Endothelial cell of umbilical vein (primary cell): ENCODE measurements around the gene LIPH. TPM values are rescaled to one million over a fixed set of nuclear protein-coding genes. Genes with fewer than 3 reads are reported as not detected.

Experiments used
- BruUV-seq: library from RNA; stranded (reverse); fragments of 400-500 nt; replicated peaks from 2 replicates; lab custom pipeline; 2021; lab: Mats Ljungman, UMichigan
- CTCF ChIA-PET: fragments of 300-600, 350-600 bp; sonication (Branson Sonifier 250); formaldehyde crosslinking; loops from one replicate; lab custom pipeline; 2021; ENCODE audit warnings: antibody characterized with exemption, inconsistent platforms; lab: Charles Lee
- POLR2A ChIA-PET: fragments of 300-600, 350-600 bp; sonication (Branson Sonifier 250); formaldehyde crosslinking; loops from one replicate; lab custom pipeline; 2021; ENCODE audit warnings: antibody characterized with exemption, inconsistent platforms; lab: Charles Lee
- DNase-seq: peaks from one replicate; pipeline ENCODE4 v3.0.0-alpha.2; 2011; ENCODE audit warnings: low read depth, low spot score
- FAIRE-seq: peaks from 2 replicates; lab custom pipeline; 2011; peaks lifted over from hg19 to GRCh38; lab: Jason Lieb, UNC
- H2AFZ ChIP-seq: 2 replicates; pipeline ENCODE4 v1.6.0; 2012; ENCODE audit warnings: low read depth, low read length, control low read depth, inconsistent platforms
- H3K27ac ChIP-seq: 2 replicates; pipeline ENCODE4 v1.5.1; 2011; ENCODE audit warnings: low read depth, mild to moderate bottlenecking, control low read depth, low read length, moderate library complexity; ENCODE audit not compliant: insufficient read depth
- H3K27me3 ChIP-seq, 2 experiments: 2 replicates each; pipeline versions ENCODE4 v1.6.0 to v1.6.1; 2011; ENCODE audit warnings: low read length in 2 of 2, mixed read lengths in 1 of 2; ENCODE audit not compliant: control insufficient read depth in 2 of 2, insufficient read depth in 2 of 2
- H3K36me3 ChIP-seq, 2 experiments: 2 replicates in 1 of 2; 3 replicates in 1 of 2; pipeline ENCODE4 v1.5.1; 2011; ENCODE audit warnings: low read length in 2 of 2, mild to moderate bottlenecking in 1 of 2, moderate library complexity in 1 of 2; ENCODE audit not compliant: control insufficient read depth in 2 of 2, insufficient read depth in 2 of 2; ENCODE audit errors: extremely low read depth in 1 of 2
- H3K4me1 ChIP-seq: 3 replicates; pipeline ENCODE4 v1.5.1; 2011; ENCODE audit warnings: mild to moderate bottlenecking, low read length; ENCODE audit not compliant: control insufficient read depth, insufficient read depth; ENCODE audit errors: extremely low read depth
- H3K4me2 ChIP-seq: 2 replicates; pipeline ENCODE4 v1.6.1; 2011; ENCODE audit warnings: low read length, control low read depth, mixed read lengths; ENCODE audit not compliant: insufficient read depth
- H3K4me3 ChIP-seq, 3 experiments: fragments of 200-600 bp in 1 of 3; sonication (generic), shearing (Covaris generic) in 1 of 3; replicated peaks in 1 of 3; 2 replicates each; pipeline ENCODE4 v1.5.1; 2011 to 2016; ENCODE audit warnings: control low read depth in 3 of 3, low read length in 3 of 3, mild to moderate bottlenecking in 2 of 3, inconsistent platforms in 1 of 3, low read depth in 1 of 3, moderate library complexity in 1 of 3; ENCODE audit not compliant: insufficient read depth in 1 of 3
- H3K79me2 ChIP-seq: 2 replicates; pipeline ENCODE4 v1.6.0; 2012; ENCODE audit warnings: low read length, inconsistent platforms; ENCODE audit not compliant: control insufficient read depth, insufficient read depth
- H3K9ac ChIP-seq: replicated peaks from 2 replicates; pipeline ENCODE3; 2011; ENCODE audit warnings: low read length, control low read depth; ENCODE audit not compliant: insufficient read depth; ENCODE audit errors: extremely low read depth
- H3K9me1 ChIP-seq: replicated peaks from 3 replicates; pipeline ENCODE4 v1.6.0; 2011; ENCODE audit warnings: mild to moderate bottlenecking, low read length; ENCODE audit not compliant: control insufficient read depth, insufficient read depth; ENCODE audit errors: extremely low read depth
- H3K9me3 ChIP-seq: replicated peaks from 2 replicates; pipeline ENCODE4 v1.5.1; 2012; ENCODE audit warnings: low read length, inconsistent platforms; ENCODE audit not compliant: control insufficient read depth, insufficient read depth
- H4K20me1 ChIP-seq: replicated peaks from 2 replicates; pipeline ENCODE3; 2011; ENCODE audit warnings: mild to moderate bottlenecking, low read length; ENCODE audit not compliant: control insufficient read depth, insufficient read depth; ENCODE audit errors: extremely low read depth
- EZH2 ChIP-seq: IDR thresholded peaks from 2 replicates; pipeline ENCODE4 v1.6.1; 2012; ENCODE audit warnings: borderline replicate concordance, low read depth, mild to moderate bottlenecking, moderate library complexity, low read length, inconsistent platforms; ENCODE audit not compliant: severe bottlenecking
- FOS ChIP-seq: IDR thresholded peaks from 2 replicates; pipeline ENCODE4 v1.6.1; 2011; ENCODE audit warnings: mild to moderate bottlenecking, low read length, moderate library complexity, borderline replicate concordance; ENCODE audit not compliant: insufficient read depth
- GATA2 ChIP-seq: IDR thresholded peaks from 2 replicates; pipeline ENCODE4 v1.7.0; 2011; ENCODE audit warnings: low read depth, mild to moderate bottlenecking, moderate library complexity, mixed read lengths, low read length; ENCODE audit not compliant: insufficient read length, insufficient read depth
- JUN ChIP-seq: IDR thresholded peaks from 2 replicates; pipeline ENCODE4 v1.6.1; 2011; ENCODE audit warnings: borderline replicate concordance, low read depth; ENCODE audit not compliant: insufficient read length, insufficient read depth
- MAX ChIP-seq: IDR thresholded peaks from 2 replicates; pipeline ENCODE4 v1.6.1; 2011; ENCODE audit not compliant: insufficient read depth, insufficient read length
- MYC ChIP-seq: IDR thresholded peaks from one replicate; pipeline ENCODE4 v1.6.1; 2011; ENCODE audit warnings: mild to moderate bottlenecking, low read depth, low read length
- POLR2A ChIP-seq: IDR thresholded peaks from 2 replicates; pipeline ENCODE4 v1.6.1; 2012; ENCODE audit warnings: low read depth, mild to moderate bottlenecking, control low read depth, low read length
- POLR2AphosphoS5 ChIP-seq: IDR thresholded peaks from 2 replicates; pipeline ENCODE4 v1.6.1; 2012; ENCODE audit warnings: low read depth, mild to moderate bottlenecking, control low read depth, low read length, moderate library complexity; ENCODE audit not compliant: insufficient read depth
- dilution Hi-C: fragments of 300-500 bp; cut with MboI; formaldehyde crosslinking; loops from one replicate; pipeline ENCODE4 v1.15.0; 2019; ENCODE audit warnings: low sequenced_read_pairs; ENCODE audit not compliant: extremely low pct_ligation_motif_present
- intact Hi-C: fragments of 100-400 bp; cut with micrococcal nuclease; formaldehyde crosslinking; loops from one replicate; pipeline ENCODE4 v1.10.0; 2022
- polyA plus RNA-seq, 4 experiments: library from polyadenylated mRNA; depleted of rRNA in 3 of 4; stranded (reverse) in 3 of 4; unstranded in 1 of 4; fragments of >200 nt; gene quantifications; 2 replicates each; pipeline versions ENCODE4 v1.2.1 to v1.2.3, GENCODE V29; 2011 to 2012; ENCODE audit warnings: missing spikeins in 1 of 4
- total RNA-seq: library from RNA; stranded (reverse); gene quantifications from 2 replicates; pipeline ENCODE4 v1.2.3, GENCODE V29; 2021
- TF ChIP-seq, protein P1 (sequence below), 2 donors: IDR thresholded peaks; 1 replicate in 1 of 2; 2 replicates in 1 of 2; pipeline ENCODE4 v1.5.1; 2011; ENCODE audit warnings: low read length in 2 of 2, mild to moderate bottlenecking in 2 of 2, moderate library complexity in 2 of 2, control low read depth in 1 of 2, inconsistent platforms in 1 of 2, low read depth in 1 of 2; ENCODE audit not compliant: insufficient read depth in 1 of 2; ENCODE audit errors: extremely low read depth in 1 of 2

LIPH gene
- total and polyA plus RNA-seq, 2 donors (not counting 3 experiments of a cell fraction or from before 2014, with no cell fraction given), result not detected

GRCh38 chr3:185530856-185531255, 21.5 kb downstream of the LIPH start:
- CTCF ChIA-PET, result interaction anchor here (1.4 to 4.5 kb wide), 2 partner anchors 28 to 70 kb away, joined by 3 to 24 read pairs; no protein-coding TSS in a partner anchor
- FAIRE-seq, result no peak
- POLR2A ChIA-PET, result no interaction called here

More at GRCh38 chr3:185530856-185531255, 21.5 kb downstream of the LIPH start:
- H3K36me3 ChIP-seq, result no peaks in the 10 kb centered on the region
- no peak overlapping the region for H2AFZ ChIP-seq
- H3K9me1 ChIP-seq, result peaks cover 3% of the 10 kb centered on the region
- H3K9me3 ChIP-seq, result no peaks in the 10 kb centered on the region
- no peak overlapping the region for H3K4me2 ChIP-seq
- no peaks in the 10 kb centered on the region for H4K20me1 ChIP-seq
- no peaks in the 10 kb centered on the region for H3K4me1 ChIP-seq
- TF ChIP-seq POLR2AphosphoS5 (no peak), EZH2 (no peak), POLR2A (no peak), GATA2 (no peak), MAX (no peak), JUN (no peak), FOS (no peak), MYC (no peak)
- TF ChIP-seq, protein P1, sequence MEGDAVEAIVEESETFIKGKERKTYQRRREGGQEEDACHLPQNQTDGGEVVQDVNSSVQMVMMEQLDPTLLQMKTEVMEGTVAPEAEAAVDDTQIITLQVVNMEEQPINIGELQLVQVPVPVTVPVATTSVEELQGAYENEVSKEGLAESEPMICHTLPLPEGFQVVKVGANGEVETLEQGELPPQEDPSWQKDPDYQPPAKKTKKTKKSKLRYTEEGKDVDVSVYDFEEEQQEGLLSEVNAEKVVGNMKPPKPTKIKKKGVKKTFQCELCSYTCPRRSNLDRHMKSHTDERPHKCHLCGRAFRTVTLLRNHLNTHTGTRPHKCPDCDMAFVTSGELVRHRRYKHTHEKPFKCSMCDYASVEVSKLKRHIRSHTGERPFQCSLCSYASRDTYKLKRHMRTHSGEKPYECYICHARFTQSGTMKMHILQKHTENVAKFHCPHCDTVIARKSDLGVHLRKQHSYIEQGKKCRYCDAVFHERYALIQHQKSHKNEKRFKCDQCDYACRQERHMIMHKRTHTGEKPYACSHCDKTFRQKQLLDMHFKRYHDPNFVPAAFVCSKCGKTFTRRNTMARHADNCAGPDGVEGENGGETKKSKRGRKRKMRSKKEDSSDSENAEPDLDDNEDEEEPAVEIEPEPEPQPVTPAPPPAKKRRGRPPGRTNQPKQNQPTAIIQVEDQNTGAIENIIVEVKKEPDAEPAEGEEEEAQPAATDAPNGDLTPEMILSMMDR (IDR thresholded peaks at IDR 0.05; ENCODE audit: extremely low read depth in 1 of 2, insufficient read depth in 1 of 2, low read depth in 1 of 2, low read length in 2 of 2), result no peak
- dilution Hi-C loops (no loop called here), intact Hi-C loops (no loop called here)
- no peak overlapping the region for H3K9ac ChIP-seq
- no peak overlapping the region for H3K27ac ChIP-seq
- DNase-seq, result no peak
- H3K79me2 ChIP-seq, result no peaks in the 10 kb centered on the region
- BruUV-seq, result no TSS peak
- H3K4me3 ChIP-seq, result no peak overlapping the region
- H3K27me3 ChIP-seq, result no peaks in the 10 kb centered on the region
